H1 (cell line): Measurements from ENCODE around the gene C2orf78. TPM values are rescaled to one million over a fixed set of nuclear protein-coding genes. Genes with fewer than 3 reads are reported as not detected.

Source experiments
- CTCF ChIA-PET: fragments of 300-600 bp; sonication (Branson Sonifier 250); formaldehyde crosslinking; loops from one replicate; lab custom pipeline; 2021; ENCODE audit not compliant: partially characterized antibody; lab: Charles Lee
- POLR2A ChIA-PET: fragments of 300-600 bp; sonication (Branson Sonifier 250); formaldehyde crosslinking; loops from one replicate; lab custom pipeline; 2021; ENCODE audit warnings: inconsistent platforms; ENCODE audit not compliant: partially characterized antibody; lab: Charles Lee
- DNase-seq, 2 experiments: peaks; one replicate each; pipeline versions ENCODE4 v3.0.0 to v3.0.0-alpha.2; 2010 to 2022; ENCODE audit warnings: low spot score in 2 of 2, low read depth in 1 of 2, mixed read lengths in 1 of 2
- FAIRE-seq: peaks from 2 replicates; lab custom pipeline; 2011; peaks lifted over from hg19 to GRCh38; lab: Jason Lieb, UNC
- H2AFZ ChIP-seq: 2 replicates; pipeline ENCODE4 v1.8.1; 2012; ENCODE audit warnings: low read length, inconsistent platforms
- H2AK5ac ChIP-seq: 2 replicates; pipeline ENCODE4 v1.6.1; 2013; ENCODE audit warnings: low read depth, low read length
- H2BK120ac ChIP-seq: replicated peaks from 2 replicates; pipeline ENCODE3; 2013; ENCODE audit warnings: low read depth, low read length, inconsistent platforms
- H2BK12ac ChIP-seq: 2 replicates; pipeline ENCODE4 v1.6.1; 2013; ENCODE audit warnings: low read depth, low read length
- H2BK15ac ChIP-seq: 2 replicates; pipeline ENCODE4 v1.6.1; 2013; ENCODE audit warnings: low read length
- H2BK20ac ChIP-seq: 2 replicates; pipeline ENCODE4 v1.6.1; 2013; ENCODE audit warnings: low read length
- H2BK5ac ChIP-seq: 2 replicates; pipeline ENCODE4 v1.6.1; 2013; ENCODE audit warnings: low read depth, low read length
- H3K14ac ChIP-seq: 2 replicates; pipeline ENCODE4 v1.6.1; 2013; ENCODE audit warnings: inconsistent platforms; ENCODE audit not compliant: insufficient read length
- H3K18ac ChIP-seq: 2 replicates; pipeline ENCODE4 v1.6.1; 2013; ENCODE audit warnings: low read length; ENCODE audit errors: extremely low read depth
- H3K23ac ChIP-seq: 2 replicates; pipeline ENCODE4 v1.6.1; 2013; ENCODE audit warnings: inconsistent platforms; ENCODE audit not compliant: insufficient read length
- H3K23me2 ChIP-seq: 2 replicates; pipeline ENCODE4 v1.6.1; 2013; ENCODE audit warnings: low read depth, low read length
- H3K27ac ChIP-seq: 2 replicates; pipeline ENCODE4 v1.6.1; 2011; ENCODE audit warnings: low read depth, low read length, inconsistent platforms
- H3K27me3 ChIP-seq, 4 experiments: replicated peaks in 1 of 4; 1 replicate in 1 of 4; 2 replicates in 3 of 4; pipeline versions ENCODE4 v1.6.1 to v1.8.1; 2011 to 2013; ENCODE audit warnings: low read length in 3 of 4, mild to moderate bottlenecking in 3 of 4, inconsistent platforms in 2 of 4, mixed read lengths in 2 of 4, moderate library complexity in 1 of 4; ENCODE audit not compliant: control insufficient read depth in 3 of 4, insufficient read depth in 3 of 4; ENCODE audit errors: extremely low read depth in 1 of 4
- H3K36me3 ChIP-seq, 4 experiments: 2 replicates each; pipeline versions ENCODE4 v1.6.1 to v1.8.1; 2011 to 2013; ENCODE audit warnings: mild to moderate bottlenecking in 4 of 4, low read length in 3 of 4, moderate library complexity in 2 of 4, control low read depth in 1 of 4, inconsistent platforms in 1 of 4; ENCODE audit not compliant: insufficient read depth in 4 of 4, control insufficient read depth in 2 of 4
- H3K4ac ChIP-seq: replicated peaks from 2 replicates; pipeline ENCODE3; 2013; ENCODE audit warnings: low read length, low read depth, mixed read lengths, inconsistent platforms; ENCODE audit not compliant: insufficient read length
- H3K4me1 ChIP-seq, 4 experiments: replicated peaks in 1 of 4; 1 replicate in 1 of 4; 2 replicates in 3 of 4; pipeline versions ENCODE4 v1.6.1 to v1.8.1; 2011 to 2013; ENCODE audit warnings: low read length in 3 of 4, inconsistent platforms in 2 of 4, mixed read lengths in 1 of 4; ENCODE audit not compliant: insufficient read depth in 4 of 4, control insufficient read depth in 3 of 4
- H3K4me2 ChIP-seq, 2 experiments: 2 replicates each; pipeline versions ENCODE4 v1.6.1 to v1.8.1; 2011 to 2013; ENCODE audit warnings: low read depth in 2 of 2, low read length in 2 of 2, control low read depth in 1 of 2, inconsistent platforms in 1 of 2, mild to moderate bottlenecking in 1 of 2; ENCODE audit not compliant: insufficient read depth in 1 of 2
- H3K4me3 ChIP-seq, 4 experiments: fragments of 200-600, 300-600 bp in 1 of 4; sonication (generic), shearing (Covaris generic), sonication (Bioruptor Twin) in 1 of 4; 2 replicates each; pipeline versions ENCODE4 v1.5.1 to v1.8.1; 2011 to 2016; ENCODE audit warnings: low read length in 4 of 4, low read depth in 3 of 4, control low read depth in 2 of 4, inconsistent platforms in 2 of 4, mild to moderate bottlenecking in 2 of 4, mixed read lengths in 1 of 4, moderate library complexity in 1 of 4; ENCODE audit not compliant: insufficient read depth in 2 of 4; ENCODE audit errors: extremely low read depth in 1 of 4
- H3K56ac ChIP-seq: replicated peaks from 2 replicates; pipeline ENCODE3; 2013; ENCODE audit warnings: low read depth, mild to moderate bottlenecking, mixed read lengths, low read length, inconsistent platforms; ENCODE audit not compliant: insufficient read length
- H3K79me1 ChIP-seq: 2 replicates; pipeline ENCODE4 v1.6.1; 2013; ENCODE audit warnings: low read depth, low read length, control low read depth
- H3K79me2 ChIP-seq, 2 experiments: 2 replicates each; pipeline versions ENCODE4 v1.6.1 to v1.8.1; 2012 to 2013; ENCODE audit warnings: low read length in 2 of 2, mild to moderate bottlenecking in 2 of 2, inconsistent platforms in 1 of 2; ENCODE audit not compliant: insufficient read depth in 2 of 2, control insufficient read depth in 1 of 2
- H3K9ac ChIP-seq, 4 experiments: replicated peaks in 1 of 4; 1 replicate in 1 of 4; 2 replicates in 3 of 4; pipeline versions ENCODE4 v1.6.1 to v1.8.1; 2011 to 2013; ENCODE audit warnings: low read depth in 3 of 4, low read length in 3 of 4, control low read depth in 2 of 4, mild to moderate bottlenecking in 2 of 4, moderate library complexity in 2 of 4, inconsistent platforms in 1 of 4; ENCODE audit errors: extremely low read depth in 1 of 4
- H3K9me3 ChIP-seq, 2 experiments: 2 replicates each; pipeline versions ENCODE4 v1.6.1 to v1.8.1; 2012 to 2013; ENCODE audit warnings: mild to moderate bottlenecking in 2 of 2, moderate library complexity in 2 of 2, control low read depth in 1 of 2, inconsistent platforms in 1 of 2, low read depth in 1 of 2, low read length in 1 of 2, mixed read lengths in 1 of 2; ENCODE audit not compliant: insufficient read depth in 2 of 2
- H4K20me1 ChIP-seq, 2 experiments: replicated peaks in 1 of 2; 2 replicates each; pipeline versions ENCODE3 to v1.8.1; 2011 to 2013; ENCODE audit warnings: inconsistent platforms in 2 of 2, low read length in 2 of 2, mild to moderate bottlenecking in 1 of 2; ENCODE audit not compliant: insufficient read depth in 2 of 2, control insufficient read depth in 1 of 2
- H4K5ac ChIP-seq: 2 replicates; pipeline ENCODE4 v1.6.1; 2013; ENCODE audit warnings: low read length, low read depth, mixed read lengths, inconsistent platforms; ENCODE audit not compliant: insufficient read length
- H4K8ac ChIP-seq: 2 replicates; pipeline ENCODE4 v1.8.0; 2013; ENCODE audit warnings: mild to moderate bottlenecking, moderate library complexity, low read length, inconsistent platforms; ENCODE audit not compliant: insufficient read depth; ENCODE audit errors: extremely low read depth
- H4K91ac ChIP-seq: replicated peaks from 2 replicates; pipeline ENCODE3; 2013; ENCODE audit warnings: low read length, mixed read lengths, inconsistent platforms; ENCODE audit not compliant: insufficient read length
- BRCA1 ChIP-seq: IDR thresholded peaks from 2 replicates; pipeline ENCODE4 v1.6.1; 2012; ENCODE audit warnings: low read depth, low read length, improper control_type of control experiment
- CBX8 ChIP-seq: fragments of 300-800, 300-1000 bp; sonication (generic); IDR thresholded peaks from 2 replicates; pipeline ENCODE4 v1.7.1; 2016; ENCODE audit warnings: low read depth, low read length, borderline replicate concordance
- CEBPB ChIP-seq: IDR thresholded peaks from 2 replicates; pipeline ENCODE4 v1.6.1; 2012; ENCODE audit warnings: low read depth, low read length
- CHD2 ChIP-seq: IDR thresholded peaks from 2 replicates; pipeline ENCODE4 v1.6.1; 2012; ENCODE audit warnings: low read length, improper control_type of control experiment
- CREB1 ChIP-seq: IDR thresholded peaks from 2 replicates; pipeline ENCODE4 v1.6.1; 2012; ENCODE audit warnings: inconsistent platforms
- FOSL1 ChIP-seq: IDR thresholded peaks from 2 replicates; pipeline ENCODE4 v1.6.1; 2011; ENCODE audit warnings: mild to moderate bottlenecking, low read depth, low read length, moderate library complexity; ENCODE audit not compliant: insufficient read depth
- GABPA ChIP-seq: IDR thresholded peaks from 2 replicates; pipeline ENCODE4 v1.6.1; 2011; ENCODE audit warnings: mild to moderate bottlenecking, low read length, moderate library complexity, borderline replicate concordance; ENCODE audit not compliant: insufficient read depth
- GTF2F1 ChIP-seq: IDR thresholded peaks from 2 replicates; pipeline ENCODE4 v1.6.1; 2012; ENCODE audit warnings: low read depth, low read length, improper control_type of control experiment, borderline replicate concordance
- HDAC6 ChIP-seq: IDR thresholded peaks from one replicate; pipeline ENCODE4 v1.7.1; 2012; ENCODE audit warnings: low read depth, mild to moderate bottlenecking, inconsistent platforms, low read length, moderate library complexity
- KDM1A ChIP-seq: fragments of 200-600, 300-600 bp; sonication (generic); IDR thresholded peaks from 2 replicates; pipeline ENCODE4 v1.7.1; 2016; ENCODE audit warnings: mild to moderate bottlenecking, low read length, borderline replicate concordance
- KDM5A ChIP-seq: fragments of 200-600 bp; IDR thresholded peaks from 2 replicates; pipeline ENCODE4 v1.7.1; 2012; ENCODE audit warnings: mild to moderate bottlenecking, low read length, inconsistent platforms, mixed read lengths
- NRF1 ChIP-seq: IDR thresholded peaks from 2 replicates; pipeline ENCODE4 v1.6.1; 2011; ENCODE audit warnings: mild to moderate bottlenecking, low read depth, low read length, improper control_type of control experiment
- RXRA ChIP-seq: IDR thresholded peaks from 2 replicates; pipeline ENCODE4 v1.6.1; 2011; ENCODE audit warnings: low read depth, mild to moderate bottlenecking, low read length, moderate library complexity; ENCODE audit not compliant: insufficient read depth
- SIRT6 ChIP-seq: IDR thresholded peaks from one replicate; pipeline ENCODE4 v1.7.1; 2012; ENCODE audit warnings: low read length, inconsistent platforms
- SP2 ChIP-seq: IDR thresholded peaks from 2 replicates; pipeline ENCODE4 v1.6.1; 2012; ENCODE audit warnings: mild to moderate bottlenecking, low read length, inconsistent platforms
- WGBS, 2 experiments: shearing (Covaris generic) in 1 of 2; methylation state at CpG; one replicate each; pipeline versions ENCODE4 v1.1.6 to v1.1.7; 2013 to 2015; ENCODE audit warnings: low lambda C conversion rate in 2 of 2, mixed read lengths in 2 of 2, inconsistent platforms in 1 of 2, low coverage in 1 of 2, missing lambda C conversion rate in 1 of 2; ENCODE audit not compliant: insufficient replicate concordance in 2 of 2, insufficient coverage in 1 of 2, insufficient read length in 1 of 2; ENCODE audit errors: extremely low coverage in 1 of 2, missing lambda C conversion rate in 1 of 2; 5-methylcytosine and 5-hydroxymethylcytosine counted together
- polyA plus RNA-seq, 7 experiments: library from polyadenylated mRNA; depleted of rRNA in 3 of 7; stranded (reverse) in 5 of 7; unstranded in 2 of 7; fragments of >200 nt in 5 of 7; fragments of 200-250 nt in 2 of 7; gene quantifications; 1 replicate in 5 of 7; 2 replicates in 1 of 7; 4 replicates in 1 of 7; pipeline versions ENCODE4 v1.2.1 to v1.2.3, GENCODE V29; 2011 to 2013; ENCODE audit warnings: missing spikeins in 2 of 7, mixed read lengths in 2 of 7
- total RNA-seq: library from RNA; stranded (reverse); fragmentation: NEBNext Ultra II Directional; extraction: Animal tissue kit (Norgen Biotek cat#: 25700); gene quantifications from 2 replicates; pipeline ENCODE4 v1.2.1, GENCODE V29; 2021

C2orf78 gene
- total and polyA plus RNA-seq, 2 of the 8 experiments (the other 6 are each of a cell fraction or from before 2014, with no cell fraction given): 0.39 to 0.89 TPM

- Histone ChIP-seq H4K91ac (no peak overlapping the region), H3K36me3 (peaks cover 0 to 31% (median 9%) of the 10 kb centered on the region in 4 experiments; a peak in 6 of 8 replicates), H2BK15ac (no peak overlapping the region), H2AK5ac (no peak overlapping the region), H4K8ac (no peak overlapping the region), H2BK20ac (no peak overlapping the region), H3K9me3 (no peaks in the 10 kb centered on the region), H3K23me2 (peaks cover 5% of the 10 kb centered on the region), H2BK120ac (no peak overlapping the region), H3K4me3 (no peak overlapping the region), H3K9ac (no peak overlapping the region), H3K4me2 (no peak overlapping the region; a peak in 1 of 4 replicates), H3K4me1 (peaks cover 0 to 2% (median 0%) of the 10 kb centered on the region in 4 experiments; a peak in 2 of 7 replicates), H4K20me1 (peaks cover 0 to 2% of the 10 kb centered on the region in 2 experiments), H3K79me1 (peaks cover 8% of the 10 kb centered on the region; the same call in 1 of the 2 replicates), H2BK12ac (no peak overlapping the region), H3K27me3 (peaks cover 0 to 3% (median 1%) of the 10 kb centered on the region in 4 experiments; a peak in 4 of 7 replicates), H3K14ac (no peak overlapping the region), H2AFZ (no peak overlapping the region), H3K18ac (no peak overlapping the region), H2BK5ac (no peak overlapping the region), H3K27ac (no peak overlapping the region), H4K5ac (no peak overlapping the region), H3K23ac (no peak overlapping the region), H3K4ac (no peak overlapping the region), H3K79me2 (peaks cover 0 to 26% of the 10 kb centered on the region in 2 experiments; a peak in 2 of 4 replicates), H3K56ac (no peak overlapping the region)
- ChIA-PET POLR2A (no interaction called here), CTCF (no interaction called here)
- 93% methylated on average over 11 of the region's 11 CpGs; no CpG with 5 or more reads in 1 of the 2 experiments for WGBS, 2 experiments
- FAIRE-seq (no peak), DNase-seq (no peak)
- no peak for TF ChIP-seq SIRT6
- TF ChIP-seq FOSL1: no peak
- TF ChIP-seq KDM5A: no peak
- no peak for TF ChIP-seq GTF2F1
- no peak for TF ChIP-seq KDM1A
- no peak for TF ChIP-seq CHD2
- TF ChIP-seq HDAC6: no peak
- TF ChIP-seq GABPA: no peak
- TF ChIP-seq CEBPB: no peak
- TF ChIP-seq RXRA: no peak
- TF ChIP-seq NRF1: no peak
- TF ChIP-seq BRCA1: no peak
- TF ChIP-seq CREB1: no peak
- no peak for TF ChIP-seq SP2
- no peak for TF ChIP-seq CBX8
Measured at GRCh38 chr2:73830871-73831401, 47.0 kb downstream of the C2orf78 start.
